RPMI7951 (cell line): ENCODE results near the gene WASHC2A. TPM values are rescaled to one million over a fixed set of nuclear protein-coding genes. Genes with fewer than 3 reads are reported as not detected.
"Not testable (repeated sequence)": the region's sequence is repeated elsewhere in the genome, so short reads cannot be mapped to it uniquely, and the experiment has no call there.

Source experiments
- DNase-seq: peaks from one replicate; pipeline ENCODE4 v3.0.0-alpha.2; 2012; ENCODE audit warnings: low read depth
- total RNA-seq: library from RNA; depleted of rRNA; stranded (reverse); fragments of >200 nt; shearing (Covaris generic); gene quantifications from 2 replicates; pipeline ENCODE4 v1.2.3, GENCODE V29; 2014

WASHC2A gene
- total RNA-seq, 1 experiment from 2014 or later, result 10.8 TPM

DNA sequence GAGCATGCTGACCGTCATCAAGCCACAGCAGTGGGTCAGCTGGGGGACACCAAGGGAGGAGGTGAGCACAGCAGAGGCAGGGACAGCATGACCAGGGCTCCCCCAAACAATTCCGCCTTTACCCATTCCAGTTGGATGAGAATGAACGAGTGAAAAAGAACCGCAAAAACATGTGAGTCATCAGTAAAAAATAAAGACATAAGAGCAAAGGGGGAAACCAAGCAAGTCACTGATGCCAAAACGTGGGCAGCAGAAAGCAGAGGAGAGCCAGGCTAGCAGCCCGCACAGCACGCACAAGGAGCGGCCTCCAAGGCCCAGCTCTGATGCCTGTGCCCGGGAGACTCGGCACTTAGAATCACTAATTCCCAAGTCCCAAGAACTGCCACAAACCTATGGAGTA, 7.8 kb upstream of the WASHC2A start:
- DNase-seq, result not testable (repeated sequence)

GRCh38 chr10:50061548-50061947, 6.2 kb upstream of the WASHC2A start:
- DNase-seq, result not testable (repeated sequence)

- DNase-seq, result no peak
Measured at GRCh38 chr10:50063100-50063499, 4.7 kb upstream of the WASHC2A start.

DNA sequence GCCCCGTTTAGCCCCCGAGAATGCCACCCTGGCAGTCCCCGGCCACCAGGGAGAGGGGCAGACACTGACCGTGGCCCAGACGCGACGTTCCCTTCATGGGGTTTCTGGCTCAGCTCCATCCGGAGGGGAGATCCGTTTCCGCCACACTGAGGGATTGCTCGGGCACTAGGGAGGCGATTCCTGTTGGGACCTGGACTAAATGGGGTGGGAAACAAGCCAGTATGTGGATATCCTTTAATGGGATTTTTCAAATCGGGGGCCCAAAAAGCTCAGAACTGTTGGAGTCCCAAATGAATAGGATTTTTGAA, 552 bp downstream of the WASHC2A start:
- DNase-seq, result not testable (repeated sequence)

GRCh38 chr10:50075139-50075538, 7.4 kb downstream of the WASHC2A start:
- DNase-seq, result not testable (repeated sequence)

- DNase-seq, result not testable (repeated sequence)
Measured at GRCh38 chr10:50075544-50075943, 7.8 kb downstream of the WASHC2A start.

GRCh38 chr10:50091304-50091703, 23.6 kb downstream of the WASHC2A start:
- not testable (repeated sequence) for DNase-seq

- not testable (repeated sequence) for DNase-seq
Measured at GRCh38 chr10:50092928-50093327, 25.2 kb downstream of the WASHC2A start.

- not testable (repeated sequence) for DNase-seq
Measured at GRCh38 chr10:50094630-50095029, 26.9 kb downstream of the WASHC2A start.

- DNase-seq, result not testable (repeated sequence)
Measured at GRCh38 chr10:50095402-50095801, 27.6 kb downstream of the WASHC2A start.

- not testable (repeated sequence) for DNase-seq
Measured at GRCh38 chr10:50096722-50097121, 29.0 kb downstream of the WASHC2A start.

DNA sequence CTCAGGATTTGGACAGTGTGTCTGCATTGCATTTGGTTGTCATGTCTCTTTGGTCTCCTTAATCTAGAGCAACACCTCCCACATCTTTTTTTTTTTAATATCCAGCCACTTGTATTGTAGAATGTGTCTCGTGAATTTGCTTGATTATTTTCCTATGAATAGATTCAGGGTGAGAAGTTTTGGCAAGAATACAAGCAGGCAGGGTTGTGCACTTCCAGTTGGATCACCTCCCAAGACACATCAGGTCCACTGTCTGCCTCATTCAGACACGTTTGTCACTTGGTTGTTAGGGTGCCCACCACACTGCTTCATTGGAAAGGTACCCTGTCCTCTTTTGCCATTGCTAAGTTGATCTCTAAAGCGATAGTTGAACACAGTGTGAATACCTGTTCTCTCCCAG, 30.9 kb downstream of the WASHC2A start:
- DNase-seq, result not testable (repeated sequence)

DNA sequence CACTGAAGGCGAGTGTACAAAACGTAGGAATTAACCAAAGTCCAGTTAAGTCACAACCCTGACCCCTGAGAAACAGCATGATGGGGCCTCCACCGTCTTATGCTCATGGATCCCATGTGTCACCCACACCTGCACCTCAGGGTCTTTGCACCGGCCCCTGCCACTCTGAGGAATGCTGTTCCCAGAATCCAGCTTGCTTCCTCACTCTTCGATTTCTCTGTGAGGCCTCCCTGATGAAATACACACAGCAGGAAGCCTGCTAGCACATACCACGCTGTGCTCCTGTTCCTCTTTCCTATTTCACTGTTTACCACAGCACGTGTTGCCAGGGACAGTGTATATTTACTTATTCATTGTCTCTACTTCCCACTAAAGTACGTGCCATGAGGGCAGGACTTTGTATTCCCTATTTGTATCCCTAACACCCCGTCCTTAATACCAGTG, 33.4 kb downstream of the WASHC2A start:
- DNase-seq, result not testable (repeated sequence)

DNA sequence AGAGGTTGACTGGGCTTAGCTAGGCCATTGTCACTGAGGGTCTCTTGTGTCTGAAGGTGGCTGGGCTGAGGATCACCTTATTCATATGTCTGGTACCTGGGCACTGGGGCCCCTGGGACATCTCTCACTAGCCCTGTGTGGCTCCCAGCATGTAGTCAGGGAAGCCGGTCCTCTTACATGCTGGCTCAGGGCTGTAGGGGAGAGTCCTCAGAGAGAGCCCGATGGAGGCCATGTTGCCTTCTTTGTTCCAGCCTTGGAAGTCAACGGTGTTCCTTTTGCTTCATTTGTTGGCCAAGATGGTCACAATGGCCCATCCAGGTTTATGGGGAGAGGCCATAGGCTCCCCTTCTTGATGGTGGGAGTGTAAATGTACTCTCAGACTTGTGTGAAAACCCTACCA, 34.0 kb downstream of the WASHC2A start:
- not testable (repeated sequence) for DNase-seq

- DNase-seq, result not testable (repeated sequence)
Measured at GRCh38 chr10:50102267-50102666, 34.5 kb downstream of the WASHC2A start.

DNA sequence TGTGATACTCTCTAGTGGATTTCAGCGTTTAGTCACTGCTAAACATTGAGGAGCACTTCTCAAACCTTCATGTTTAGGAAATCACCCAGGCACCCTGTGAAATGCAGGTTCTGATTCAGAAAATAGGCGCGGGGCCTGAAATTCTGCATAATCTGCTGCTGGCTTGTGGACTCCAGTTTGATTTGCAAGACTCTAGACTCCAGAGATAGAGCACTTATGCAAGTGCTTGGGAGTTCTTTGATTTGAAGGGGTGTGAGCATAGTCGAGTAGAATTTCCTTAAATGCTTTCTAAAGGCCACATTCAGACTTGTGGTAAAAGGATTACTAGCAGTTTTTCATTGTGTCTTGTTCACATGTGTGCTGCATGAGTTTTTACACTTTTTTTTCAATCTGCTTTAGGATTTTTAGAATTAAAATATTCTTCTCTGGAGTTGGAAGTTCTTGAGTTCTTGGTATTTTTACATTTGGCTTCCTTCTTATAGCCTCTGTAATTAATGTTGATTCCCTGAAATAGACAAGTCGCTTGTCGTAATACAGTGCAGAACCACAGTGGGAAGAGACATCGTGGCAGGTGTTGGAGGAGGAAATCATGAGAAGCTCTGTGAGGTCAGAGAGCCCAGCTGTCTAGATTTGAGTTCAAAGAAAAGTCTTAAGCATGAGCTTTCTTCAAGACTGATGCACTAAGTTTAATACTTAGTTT, 41.4 kb downstream of the WASHC2A start:
- not testable (repeated sequence) for DNase-seq

DNA sequence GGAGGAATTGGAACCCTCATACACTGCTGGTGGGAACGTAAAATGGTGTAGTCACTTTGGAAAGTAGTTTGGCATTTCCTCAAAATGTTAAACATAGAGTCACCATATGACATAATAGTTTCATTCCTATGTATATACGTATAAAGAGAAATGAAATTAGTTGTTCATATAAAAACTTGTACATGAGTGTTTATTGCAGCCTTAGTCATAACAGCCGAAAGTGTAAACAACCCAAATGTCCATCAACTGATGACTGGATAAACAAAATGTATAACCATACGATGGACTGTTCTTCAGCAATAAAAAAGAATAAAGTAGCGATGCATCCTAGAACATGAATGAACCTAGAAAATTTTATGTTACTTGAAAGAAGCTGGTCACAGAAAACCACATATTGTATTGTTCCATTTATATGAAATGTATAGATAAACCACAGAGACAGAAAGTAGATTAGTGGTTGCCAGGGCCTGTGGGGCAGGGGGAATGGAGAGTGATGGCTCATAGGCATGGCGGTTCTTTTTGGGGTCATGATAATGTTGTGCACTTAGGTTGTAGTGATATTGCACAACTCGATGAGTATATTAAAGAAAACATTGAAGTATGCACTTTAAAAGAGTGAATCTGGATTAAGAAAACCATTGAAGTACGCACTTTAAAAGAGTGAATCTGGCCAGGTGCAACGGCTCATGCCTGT, 44.8 kb downstream of the WASHC2A start:
- DNase-seq, result not testable (repeated sequence)

DNA sequence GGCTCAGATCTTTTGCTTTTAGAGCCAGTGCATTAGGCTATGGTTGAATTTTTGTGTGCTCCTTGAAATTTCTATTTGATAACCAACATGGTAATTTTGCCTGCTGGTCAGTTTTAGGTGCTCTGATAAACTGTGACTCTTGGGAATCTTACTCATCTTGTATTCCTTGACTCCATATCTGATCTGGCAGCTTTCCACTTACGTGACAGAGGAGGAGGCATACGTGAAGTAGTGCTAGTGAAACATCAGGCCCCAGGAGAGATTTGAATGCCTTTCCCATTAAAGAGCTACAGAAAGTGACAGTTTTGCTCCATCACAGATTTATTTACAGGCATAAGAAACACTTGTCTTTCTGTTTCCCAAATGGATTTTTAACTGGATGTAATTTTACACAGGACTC, 59.0 kb downstream of the WASHC2A start:
- not testable (repeated sequence) for DNase-seq

- not testable (repeated sequence) for DNase-seq
Measured at GRCh38 chr10:50127770-50128292, 60.1 kb downstream of the WASHC2A start.

GRCh38 chr10:50131245-50131965, 63.7 kb downstream of the WASHC2A start:
- not testable (repeated sequence) for DNase-seq

- DNase-seq, result not testable (repeated sequence)
Measured at GRCh38 chr10:50132322-50132721, 64.6 kb downstream of the WASHC2A start.

DNA sequence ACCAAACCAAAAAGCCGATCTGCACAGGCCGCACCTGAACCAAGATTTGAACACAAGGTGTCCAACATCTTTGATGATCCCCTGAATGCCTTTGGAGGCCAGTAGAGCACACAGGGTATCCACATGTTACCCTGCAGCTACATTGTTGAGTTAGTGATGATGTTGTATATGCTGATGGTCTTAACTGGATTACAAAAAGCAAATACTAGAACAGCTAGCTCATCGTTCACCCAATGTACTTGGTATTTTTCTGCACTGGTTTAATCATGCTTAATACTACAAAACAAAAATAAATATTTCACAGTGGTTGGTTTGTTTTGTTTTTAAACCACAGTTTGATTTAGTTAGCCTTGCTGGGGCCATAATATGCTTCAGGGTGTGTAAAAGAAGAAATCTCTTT, 65.1 kb downstream of the WASHC2A start:
- DNase-seq, result not testable (repeated sequence)
